GM15510 (cell line): ENCODE measurements around the gene SPON1.

Experiments used
- POLR2A ChIP-seq: IDR thresholded peaks from 3 replicates; pipeline ENCODE4 v1.6.1; 2011; ENCODE audit warnings: borderline replicate concordance; ENCODE audit not compliant: insufficient read length; ENCODE audit errors: extremely low read depth

The SPON1 gene

GRCh38 chr11:14148653-14149273 is 186.2 kb downstream of the SPON1 start:
- TF ChIP-seq POLR2A, result no peak

- TF ChIP-seq POLR2A, result no peak
These were observed 187.2 kb downstream of the SPON1 start for GRCh38 chr11:14149683-14150082.

- TF ChIP-seq POLR2A, result no peak
These were observed 188.4 kb downstream of the SPON1 start for GRCh38 chr11:14150878-14151277.

- no peak for TF ChIP-seq POLR2A
These were observed 195.9 kb downstream of the SPON1 start for GRCh38 chr11:14158393-14158792.

- no peak for TF ChIP-seq POLR2A
These were observed 201.1 kb downstream of the SPON1 start for GRCh38 chr11:14163576-14163975.

- TF ChIP-seq POLR2A, result no peak
These were observed 216.7 kb downstream of the SPON1 start for GRCh38 chr11:14179116-14179820.

- TF ChIP-seq POLR2A, result no peak
These were observed 218.6 kb downstream of the SPON1 start for GRCh38 chr11:14181121-14181520.

DNA sequence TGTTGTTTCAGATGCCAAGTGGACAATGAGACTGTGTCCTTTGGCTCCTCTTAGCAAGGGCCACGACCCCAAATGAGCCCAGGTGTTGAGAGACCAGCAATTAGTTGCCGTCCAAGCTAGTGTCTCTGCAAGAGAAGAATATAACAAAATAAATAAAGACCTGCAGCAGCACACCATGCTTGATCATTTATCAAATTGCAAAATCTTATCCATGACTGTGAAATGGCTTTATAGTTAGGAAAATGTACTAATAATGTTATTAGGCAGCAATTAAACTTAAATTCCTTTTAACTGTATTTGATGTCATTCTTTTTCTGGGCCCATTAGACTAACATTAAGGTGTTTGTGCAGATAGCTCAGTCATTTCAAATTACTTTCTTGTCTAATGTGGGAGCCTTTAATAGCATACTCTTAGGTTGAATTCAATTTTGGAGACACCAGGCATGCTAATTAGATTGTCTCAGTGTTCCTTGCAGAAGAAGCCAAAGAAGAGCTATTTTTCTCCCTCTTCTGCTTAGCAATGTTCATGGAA is 220.4 kb downstream of the SPON1 start:
- TF ChIP-seq POLR2A, result no peak

DNA sequence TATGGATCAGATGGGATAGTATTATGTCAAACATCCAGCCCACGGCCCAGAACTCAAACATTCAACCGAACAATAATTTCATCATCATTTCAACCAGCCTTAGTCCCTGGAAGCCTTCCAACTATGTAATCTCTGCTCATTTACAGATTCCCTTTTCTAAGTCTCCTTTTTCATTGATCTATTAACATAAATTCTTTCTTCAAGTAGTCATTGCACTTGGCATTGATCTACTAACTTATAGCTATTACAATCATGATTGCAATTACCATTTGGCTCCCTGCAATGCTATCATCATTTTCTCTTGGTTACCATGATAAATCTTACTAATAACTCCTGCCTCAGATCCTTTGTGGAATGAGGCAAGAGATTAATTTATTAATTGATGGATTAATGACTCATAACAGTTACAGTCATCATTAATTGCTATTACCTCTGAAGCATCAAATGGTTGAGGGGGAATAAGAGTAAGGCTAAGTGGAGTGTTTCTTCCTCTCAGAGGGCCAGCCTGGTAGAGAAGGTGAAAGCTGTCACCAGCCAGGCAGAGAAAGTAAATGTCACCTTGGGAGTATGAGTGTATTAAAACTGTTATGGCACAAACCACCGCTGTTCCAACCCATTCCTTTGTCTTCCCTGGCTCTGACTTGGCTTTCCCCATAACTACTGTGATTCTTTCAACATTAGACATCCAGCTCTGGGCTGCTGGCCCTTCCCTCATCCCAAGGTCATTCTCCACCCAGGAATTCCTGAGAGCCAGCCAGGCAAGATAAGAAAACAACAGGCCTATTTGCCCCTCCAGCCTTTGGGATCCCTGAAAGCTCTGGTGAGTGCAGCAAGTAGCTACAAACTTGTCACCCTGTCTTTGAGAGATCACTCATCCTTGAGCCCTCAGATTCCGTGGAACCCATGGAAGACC is 221.8 kb downstream of the SPON1 start:
- no peak for TF ChIP-seq POLR2A

GRCh38 chr11:14185461-14185860 is 222.9 kb downstream of the SPON1 start:
- TF ChIP-seq POLR2A, result no peak

DNA sequence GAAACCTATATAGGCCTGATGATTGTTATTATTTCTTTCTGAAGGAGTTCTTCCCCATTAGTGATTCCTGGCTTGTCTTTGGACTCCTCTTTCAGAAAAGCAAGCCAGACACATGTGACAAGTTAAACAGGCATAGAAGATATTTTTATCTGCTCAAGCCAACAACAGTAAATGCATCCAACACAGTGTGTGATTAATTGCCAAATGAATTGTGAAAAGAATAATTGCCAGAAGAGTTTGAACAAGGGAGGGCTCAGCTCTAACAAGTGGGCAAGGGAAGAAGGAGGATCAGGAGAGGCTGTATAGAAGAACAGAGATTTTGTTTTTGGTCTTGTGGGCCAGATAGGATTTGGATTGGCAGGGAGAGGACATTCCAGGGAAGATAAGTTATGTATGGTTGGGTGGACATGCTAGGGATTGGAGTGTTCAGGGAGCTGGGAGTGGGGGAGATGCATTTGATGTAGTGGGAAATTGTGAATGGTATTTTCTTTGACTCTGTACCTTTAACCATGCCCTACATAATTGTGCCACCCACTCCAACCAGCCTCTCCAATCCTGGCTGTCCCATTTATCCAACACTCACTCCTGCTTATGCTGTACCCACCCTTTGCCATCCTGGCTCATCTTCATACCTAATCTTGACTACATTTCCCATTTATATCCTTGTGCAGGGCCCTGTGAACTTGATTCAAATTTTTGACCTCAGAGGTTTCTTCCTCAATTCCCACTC is 223.7 kb downstream of the SPON1 start:
- TF ChIP-seq POLR2A, result no peak

GRCh38 chr11:14189874-14190273 is 227.4 kb downstream of the SPON1 start:
- no peak for TF ChIP-seq POLR2A

- TF ChIP-seq POLR2A, result no peak
These were observed 228.7 kb downstream of the SPON1 start for GRCh38 chr11:14190992-14191778.

- TF ChIP-seq POLR2A, result no peak
These were observed 231.1 kb downstream of the SPON1 start for GRCh38 chr11:14193644-14194043.
